AG08395 (cell line): ENCODE results near the gene EGLN3.
"Not testable (repeated sequence)": the region's sequence is repeated elsewhere in the genome, so short reads cannot be mapped to it uniquely, and the experiment has no call there.

ENCODE experiments used
- DNase-seq: peaks from one replicate; pipeline ENCODE4 v3.0.0; 2012; ENCODE audit warnings: mixed read lengths, low spot score

Gene EGLN3

DNA sequence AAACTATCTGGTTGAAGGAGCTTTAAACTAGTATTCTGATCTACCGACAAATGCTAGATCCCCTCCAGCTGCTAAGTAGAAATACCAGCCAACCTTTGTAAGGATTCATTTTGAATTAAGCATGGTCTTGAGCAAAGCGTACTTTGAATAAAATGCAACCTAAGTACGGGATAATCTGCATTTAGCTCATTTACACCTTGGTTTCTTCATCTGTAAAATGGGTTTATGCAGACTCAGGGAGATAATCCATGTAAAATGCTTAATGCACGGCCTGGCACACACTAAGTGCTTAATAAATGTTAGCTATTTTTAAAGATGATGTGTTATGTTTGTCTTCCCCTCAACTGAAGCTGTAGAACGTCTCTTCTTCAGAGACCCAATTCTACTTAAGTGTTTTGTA is 15.9 kb downstream of the EGLN3 start:
- no peak for DNase-seq

DNA sequence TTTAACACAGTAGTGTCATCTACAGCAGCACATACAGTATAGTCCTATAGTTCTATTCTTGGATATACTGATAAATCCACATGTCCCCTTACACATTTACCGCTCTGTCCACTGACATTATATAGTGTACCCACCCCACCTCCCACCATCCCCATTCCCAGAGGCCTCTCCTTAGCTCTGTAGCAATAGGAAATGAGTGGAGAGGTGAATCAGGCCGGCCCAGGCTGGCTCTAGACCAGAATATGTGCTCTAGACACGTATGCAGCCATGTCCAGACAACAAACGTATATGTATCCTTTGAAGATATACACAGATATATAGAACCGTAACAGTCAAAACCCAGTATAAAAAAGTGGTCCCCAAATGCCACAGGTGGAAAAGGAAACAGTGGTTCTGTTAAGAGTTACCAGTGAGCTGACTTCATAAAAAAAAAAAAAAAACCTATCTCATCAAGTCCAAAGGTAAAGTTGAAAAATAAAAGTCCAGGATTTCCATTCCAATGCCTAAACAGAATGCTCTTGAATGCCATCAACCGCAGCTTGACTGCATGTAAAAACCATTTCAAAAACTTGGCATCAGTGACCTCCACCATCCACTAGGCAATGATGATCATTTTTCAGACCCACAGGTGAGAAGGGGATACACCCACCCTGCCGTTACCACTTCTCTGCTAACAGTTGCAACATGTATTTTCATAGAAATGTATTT is 16.7 kb downstream of the EGLN3 start:
- no peak for DNase-seq

DNA sequence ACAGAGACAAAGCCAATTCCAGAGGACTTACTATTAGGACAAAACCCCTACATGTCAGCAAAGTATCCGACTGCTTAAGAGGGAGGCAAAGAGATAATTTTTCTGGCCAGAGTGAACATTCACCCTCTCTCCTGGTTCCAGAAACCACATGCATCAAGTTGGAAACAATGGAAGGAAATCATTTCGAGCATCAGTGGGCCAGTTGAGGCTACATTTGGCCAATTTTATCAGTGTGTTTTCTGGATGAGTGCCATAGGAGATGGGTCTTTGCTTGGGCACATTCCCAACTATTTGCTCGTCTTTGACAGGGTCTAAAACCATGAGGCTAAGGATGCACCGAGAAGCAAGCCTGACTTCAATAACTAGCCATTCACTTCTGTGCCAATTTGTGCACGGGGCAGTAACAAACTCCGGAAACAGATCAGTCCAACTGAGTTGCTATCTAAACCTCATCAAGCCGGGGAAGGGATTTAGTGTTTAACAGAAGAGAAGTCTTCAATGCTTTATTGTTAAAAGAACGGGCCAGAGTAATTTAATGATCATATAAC is 17.4 kb downstream of the EGLN3 start:
- DNase-seq: no peak

DNA sequence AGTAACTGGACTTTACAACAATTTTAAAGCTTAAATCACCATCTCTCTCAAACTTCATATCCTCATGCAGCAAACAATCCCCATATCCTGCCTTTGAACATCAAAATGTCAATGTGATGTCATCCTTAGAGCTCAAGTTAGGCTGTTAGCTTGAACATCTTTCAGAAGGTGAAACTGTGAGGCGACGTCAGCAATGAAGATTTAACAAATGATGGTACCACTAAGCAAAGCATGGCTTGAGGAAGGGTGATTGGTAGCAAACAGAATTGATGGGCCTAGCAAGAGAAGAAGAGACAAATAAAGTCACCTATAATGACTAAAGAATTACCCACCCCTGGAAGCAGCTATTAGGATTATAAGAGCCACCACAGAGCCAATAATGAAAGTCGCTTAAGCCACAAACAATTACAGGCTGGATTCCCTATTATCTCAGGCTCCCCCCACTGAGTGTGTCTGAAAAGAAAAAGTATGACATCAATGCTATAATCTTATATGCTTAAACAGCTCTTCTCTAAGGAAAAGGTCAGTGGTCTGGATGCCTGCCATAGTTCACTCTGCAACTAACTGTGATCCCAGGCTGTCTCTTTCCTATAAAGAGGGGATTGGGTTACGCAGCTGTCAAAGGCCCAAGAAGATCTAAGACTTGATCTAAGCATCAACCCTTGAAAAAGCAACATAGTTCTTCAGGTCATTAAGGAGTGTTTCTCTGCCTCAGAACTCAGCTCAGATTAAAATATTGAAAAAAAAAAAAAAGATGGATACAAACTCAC is 18.1 kb downstream of the EGLN3 start:
- DNase-seq: no peak

DNA sequence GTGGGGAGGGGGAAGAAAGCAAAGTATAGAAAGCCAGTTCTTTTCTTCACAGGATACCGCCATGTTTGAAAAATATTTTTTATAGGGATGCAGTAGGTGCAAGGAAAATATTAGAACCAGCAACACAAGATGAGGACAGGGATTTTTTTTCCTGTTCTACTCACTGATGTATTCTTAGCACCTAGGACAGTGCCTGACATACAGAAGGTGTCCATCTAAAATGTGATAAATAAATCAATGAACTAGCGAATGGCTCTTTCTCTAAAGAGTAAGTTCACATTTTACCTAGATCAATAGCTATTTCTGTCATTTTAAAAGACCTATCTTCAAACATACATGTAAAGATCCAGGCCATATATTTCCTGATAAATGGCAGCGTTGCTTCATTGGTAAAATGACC is 18.8 kb downstream of the EGLN3 start:
- DNase-seq: no peak

DNA sequence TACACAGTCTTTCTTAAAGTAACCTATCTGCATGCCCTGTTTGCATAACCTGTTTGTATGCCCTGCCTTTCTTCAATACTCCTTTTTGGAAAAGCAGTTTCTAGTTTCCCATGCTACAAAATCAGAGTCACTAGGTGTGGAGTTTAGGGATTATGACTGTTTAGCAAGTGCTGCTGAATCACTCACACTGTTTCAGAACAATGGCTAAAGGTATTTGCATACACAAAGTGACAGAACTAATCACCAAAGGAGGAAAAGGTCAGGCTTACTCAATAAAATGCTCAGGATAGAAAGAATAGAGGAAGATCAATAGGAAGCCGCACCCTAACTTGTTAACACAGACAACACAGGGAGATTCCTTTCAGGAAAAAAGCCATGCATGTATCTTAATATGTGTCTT is 19.4 kb downstream of the EGLN3 start:
- DNase-seq: no peak

DNA sequence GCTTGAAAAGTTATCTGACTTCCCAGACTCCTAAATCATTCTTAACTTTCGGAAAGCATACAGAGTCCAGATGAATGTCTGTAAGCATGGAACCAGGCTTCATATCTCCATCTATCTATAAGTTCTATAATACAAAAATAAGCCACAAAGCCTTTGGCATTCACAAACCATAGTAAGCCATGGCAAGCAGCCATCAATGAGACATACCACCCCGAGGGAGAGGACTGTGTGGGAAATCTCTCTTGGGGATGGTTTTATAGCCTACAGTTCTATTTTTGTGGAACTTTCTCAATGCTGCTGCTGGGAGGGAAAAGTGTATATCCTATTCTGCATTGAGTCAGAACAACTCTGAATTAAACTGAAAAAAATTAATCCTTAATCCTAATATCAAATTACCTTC is 20.4 kb downstream of the EGLN3 start:
- DNase-seq: no peak

DNA sequence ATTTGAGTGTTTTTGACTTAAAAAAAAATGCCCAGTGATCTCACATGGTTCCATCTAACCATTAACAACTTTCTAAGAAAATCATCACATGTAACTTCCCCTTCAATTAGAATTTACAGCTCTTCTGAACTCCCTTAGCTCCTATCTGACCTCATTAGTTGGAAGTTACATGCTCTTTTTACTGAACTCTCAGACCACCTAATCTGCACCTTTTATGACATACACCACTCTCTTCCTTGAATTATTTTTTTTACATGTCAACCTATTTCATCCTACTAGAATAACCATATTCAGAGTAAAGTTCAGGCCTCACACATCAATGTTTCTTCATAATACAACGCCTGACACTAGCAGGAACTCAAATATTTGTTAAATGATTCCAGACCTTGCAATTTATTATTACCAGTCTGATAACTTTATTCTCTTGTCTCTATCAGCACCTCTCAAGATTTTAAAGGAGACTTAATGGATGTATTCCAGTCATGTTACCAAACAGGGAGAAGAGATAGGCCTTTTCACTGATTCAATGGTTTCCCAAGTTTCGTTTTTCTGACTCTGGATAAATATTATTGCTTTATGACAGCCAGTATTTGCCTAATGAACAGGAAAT is 21.0 kb downstream of the EGLN3 start:
- DNase-seq: no peak

DNA sequence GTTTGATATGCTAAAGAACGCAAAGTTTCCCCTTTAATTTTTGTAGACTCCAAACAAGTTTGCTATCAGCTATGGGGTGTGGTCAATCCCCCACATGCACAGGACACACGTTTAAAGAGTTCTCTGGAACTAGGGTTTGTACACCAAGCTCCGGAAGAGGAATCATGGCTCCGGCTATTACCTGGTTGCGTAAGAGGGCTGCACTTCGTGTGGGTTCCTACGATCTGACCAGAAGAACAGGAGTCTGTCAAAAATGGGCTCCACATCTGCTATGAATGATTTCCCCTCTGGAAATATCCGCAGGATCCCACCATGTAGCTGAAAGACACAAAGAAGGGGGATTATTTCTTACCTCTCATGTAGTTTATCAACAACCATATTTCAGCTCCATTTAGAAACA is 22.0 kb downstream of the EGLN3 start:
- DNase-seq: no peak

DNA sequence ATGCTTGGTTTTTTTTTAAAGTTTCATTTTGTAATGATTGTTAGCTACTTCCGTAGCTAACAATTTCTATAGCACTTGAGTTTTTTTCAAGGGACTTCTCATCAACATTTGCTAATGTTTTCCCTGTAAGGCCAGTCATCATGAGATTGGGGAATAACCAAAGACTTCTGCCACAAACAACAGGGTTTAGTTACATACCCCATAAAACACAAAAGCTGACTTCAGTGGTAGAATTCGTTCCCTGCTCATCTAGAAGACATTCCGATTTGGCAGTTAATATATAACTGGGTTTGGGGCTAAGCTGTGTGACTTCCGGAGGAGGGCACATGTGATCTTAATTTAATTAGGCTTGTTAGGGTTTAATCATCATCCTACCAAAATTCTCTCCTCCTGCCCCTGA is 22.9 kb downstream of the EGLN3 start:
- DNase-seq: no peak

DNA sequence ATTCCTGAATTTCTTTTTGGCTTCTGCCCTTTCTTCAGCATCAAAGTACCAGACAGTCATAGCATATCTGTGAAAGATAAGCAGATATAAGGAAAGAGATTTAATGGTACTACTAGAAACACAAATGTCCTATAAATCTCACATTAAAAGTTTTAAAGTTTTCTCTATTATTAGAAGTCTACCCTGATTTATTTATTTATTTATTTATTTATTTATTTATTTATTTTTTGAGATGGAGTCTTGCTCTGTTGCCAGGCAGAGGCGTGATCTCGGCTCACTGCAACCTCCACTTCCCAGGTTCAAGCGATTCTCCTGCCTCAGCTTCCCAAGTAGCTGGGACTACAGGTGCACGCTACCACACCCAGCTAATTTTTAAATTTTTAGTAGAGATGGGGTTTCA is 23.9 kb downstream of the EGLN3 start:
- DNase-seq: not testable (repeated sequence)

DNA sequence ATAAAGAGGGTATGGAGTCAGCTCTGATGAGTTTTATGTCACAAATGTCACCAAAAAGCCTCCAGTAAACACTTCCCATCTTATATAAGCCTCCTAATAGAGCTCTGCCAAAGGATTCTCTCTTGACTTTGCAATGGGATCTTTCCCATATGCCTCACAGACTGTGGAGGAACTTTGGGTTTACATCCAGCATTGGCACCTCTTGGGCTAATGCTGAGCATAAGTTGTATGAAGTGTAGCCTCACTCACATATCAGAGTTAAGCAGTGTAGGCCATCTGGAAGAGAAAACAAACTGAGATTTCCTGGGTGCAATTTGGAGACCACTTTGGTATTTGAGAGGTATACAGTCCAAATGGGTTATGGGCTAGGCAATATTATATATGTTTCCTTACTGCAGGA is 24.9 kb downstream of the EGLN3 start:
- no peak for DNase-seq

DNA sequence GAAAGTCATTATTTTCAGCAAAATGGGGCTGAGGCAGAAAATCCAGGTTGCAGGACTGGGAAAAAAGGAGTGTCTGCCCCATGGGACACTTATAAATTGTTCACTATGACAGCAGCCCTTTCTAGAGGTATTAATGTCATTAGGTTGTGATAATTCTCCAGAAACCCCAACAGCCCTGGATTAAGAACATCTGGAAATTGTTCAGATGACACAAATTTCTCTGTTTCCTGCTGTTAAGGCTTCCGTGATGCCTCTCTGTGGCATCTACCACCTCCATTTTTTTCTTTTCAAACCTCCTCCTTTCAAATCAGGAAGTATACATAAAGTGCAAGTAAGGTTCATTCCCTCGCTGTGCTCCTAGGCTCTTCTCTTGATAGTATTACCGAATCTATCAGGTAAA is 25.6 kb downstream of the EGLN3 start:
- no peak for DNase-seq

DNA sequence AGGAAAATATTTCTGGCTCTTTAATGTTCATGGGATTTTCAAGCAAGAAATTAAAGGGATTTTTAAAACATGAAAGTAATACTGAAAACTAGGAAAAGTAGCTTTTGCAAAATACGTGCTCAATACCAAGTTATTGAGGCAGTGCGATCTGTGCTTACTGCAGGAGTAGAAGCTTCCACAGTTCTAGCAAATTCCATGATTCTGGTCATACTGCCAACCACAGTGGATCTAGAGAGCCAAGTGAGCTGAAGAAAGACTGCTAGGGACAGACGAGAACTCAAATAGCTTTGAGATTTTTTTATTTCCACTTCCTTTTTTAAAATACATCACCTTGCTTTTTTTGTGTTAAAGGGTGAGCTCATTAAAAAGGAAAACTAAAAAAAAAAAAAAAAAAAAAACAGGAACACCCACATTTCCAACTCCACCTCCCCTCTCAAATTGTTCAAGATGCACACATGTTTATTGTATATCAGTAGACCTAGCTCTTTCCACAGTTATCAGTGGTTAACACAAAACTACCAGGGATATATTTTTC is 26.2 kb downstream of the EGLN3 start:
- DNase-seq: no peak

DNA sequence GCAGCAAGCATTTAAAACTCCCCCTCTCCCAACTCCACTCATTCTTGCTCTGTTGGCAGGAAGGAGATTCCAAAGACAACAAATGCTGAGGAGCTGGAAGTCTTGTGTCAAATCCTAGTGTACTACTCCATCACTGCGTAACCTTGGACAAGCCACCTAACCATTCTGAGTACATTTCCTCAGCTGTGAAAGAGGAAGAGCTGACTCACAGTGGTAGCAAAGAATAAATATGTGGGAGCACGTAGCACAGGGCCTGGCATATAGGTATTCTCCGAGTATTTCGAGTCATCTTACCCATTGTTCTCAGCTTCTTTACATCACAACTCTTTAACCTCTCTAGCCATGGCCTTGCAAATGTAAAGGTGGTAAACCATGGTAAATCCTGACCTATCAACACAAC is 28.7 kb downstream of the EGLN3 start:
- no peak for DNase-seq

DNA sequence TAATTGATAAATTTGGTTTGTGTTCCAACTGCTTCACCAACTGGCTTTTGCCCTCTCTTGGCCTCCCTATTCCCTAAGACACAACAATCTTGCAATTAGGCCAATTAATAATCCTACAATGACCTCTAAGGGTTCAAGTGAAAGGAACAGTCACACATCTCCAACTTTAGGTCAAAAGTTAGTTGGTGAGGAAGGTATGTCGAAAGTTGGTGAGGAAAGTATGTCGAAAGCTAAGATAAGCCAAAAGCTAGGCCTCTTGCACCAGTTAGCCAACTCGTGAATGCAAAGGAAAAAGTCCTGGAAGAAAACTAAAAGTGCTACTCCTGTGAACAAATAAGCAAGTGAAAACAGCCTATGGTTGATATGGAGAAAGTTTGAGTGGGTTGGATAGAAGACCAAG is 32.6 kb downstream of the EGLN3 start:
- no peak for DNase-seq

DNA sequence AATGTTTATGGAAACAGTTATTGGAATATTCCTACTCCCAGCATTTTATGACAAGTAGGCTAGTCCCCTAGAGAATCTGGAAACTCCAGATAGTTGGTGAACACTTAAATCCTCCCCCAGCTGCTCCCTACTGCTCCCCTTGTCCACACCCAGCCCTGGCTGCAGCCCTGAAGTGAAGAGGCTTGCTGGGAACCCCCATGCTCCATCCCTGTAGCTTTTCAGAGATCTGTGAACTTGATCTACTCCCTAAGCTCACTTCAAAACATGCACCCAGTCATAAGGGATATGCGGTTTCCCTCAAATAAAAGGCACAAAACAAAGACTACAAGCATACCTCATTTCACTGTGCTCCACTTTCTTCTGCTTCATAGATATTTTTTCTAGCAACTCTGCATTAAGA is 33.2 kb downstream of the EGLN3 start:
- DNase-seq: no peak

DNA sequence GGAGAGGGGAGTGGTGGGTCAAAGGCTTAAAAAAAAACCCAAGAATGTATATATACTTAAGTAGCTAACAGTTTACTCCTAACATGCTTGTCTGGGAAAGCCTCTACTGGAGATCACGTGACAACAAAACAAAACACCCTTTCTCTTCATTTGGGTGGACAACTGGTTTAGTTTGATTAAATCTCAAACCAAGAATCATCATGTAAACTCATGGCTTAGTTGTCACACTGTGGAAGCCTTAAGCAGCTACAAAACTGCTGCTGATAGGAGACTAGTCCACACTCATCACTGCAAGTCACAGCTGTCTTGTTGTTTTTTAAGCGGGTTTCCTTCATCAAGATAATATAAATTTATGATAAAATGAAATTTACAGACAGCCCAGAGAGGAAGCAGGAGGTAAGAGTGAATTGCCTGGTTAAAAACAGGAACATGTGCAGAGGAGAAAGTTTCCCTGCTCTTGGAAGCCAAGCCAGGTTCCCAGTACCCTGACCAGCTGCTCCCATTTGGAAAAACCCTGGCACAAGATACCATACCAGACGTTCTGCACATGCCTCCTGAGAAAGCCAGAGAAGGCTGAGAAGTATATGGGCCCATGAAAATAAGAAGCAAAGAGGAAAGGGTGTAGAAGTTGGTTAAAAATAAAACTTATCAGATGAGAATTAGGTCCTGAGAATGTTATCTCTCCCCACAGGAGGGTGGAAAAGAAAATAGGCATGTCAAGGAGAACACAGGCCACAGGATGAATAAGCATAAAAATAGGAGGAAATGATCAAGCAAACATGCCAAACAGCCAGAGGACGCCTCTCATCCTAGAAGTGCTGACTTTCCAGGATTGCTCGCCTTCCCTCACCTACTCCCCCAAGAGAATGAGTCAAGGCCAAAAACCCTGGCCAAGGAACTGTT is 34.0 kb downstream of the EGLN3 start:
- peak; percentile 34 for DNase-seq

DNA sequence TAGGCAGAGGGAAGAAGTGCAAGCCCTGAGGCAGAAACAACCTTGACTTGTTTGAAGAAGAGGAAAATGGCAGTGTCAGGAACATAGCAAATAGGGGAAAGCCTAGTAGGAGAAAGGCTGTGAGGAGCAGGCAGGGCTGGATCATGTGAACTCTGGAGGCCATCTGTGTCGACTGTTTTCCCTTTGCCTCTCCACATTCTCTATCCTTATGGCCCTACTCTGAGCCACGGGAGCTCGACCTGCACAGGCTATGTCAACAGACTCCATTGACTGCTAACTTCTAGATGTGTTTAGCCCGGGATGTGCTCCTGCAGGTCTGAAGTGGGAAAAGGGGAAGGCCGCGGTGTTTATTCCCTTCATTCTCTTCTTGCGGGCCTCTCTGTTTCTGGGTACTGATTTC is 35.2 kb downstream of the EGLN3 start:
- no peak for DNase-seq

DNA sequence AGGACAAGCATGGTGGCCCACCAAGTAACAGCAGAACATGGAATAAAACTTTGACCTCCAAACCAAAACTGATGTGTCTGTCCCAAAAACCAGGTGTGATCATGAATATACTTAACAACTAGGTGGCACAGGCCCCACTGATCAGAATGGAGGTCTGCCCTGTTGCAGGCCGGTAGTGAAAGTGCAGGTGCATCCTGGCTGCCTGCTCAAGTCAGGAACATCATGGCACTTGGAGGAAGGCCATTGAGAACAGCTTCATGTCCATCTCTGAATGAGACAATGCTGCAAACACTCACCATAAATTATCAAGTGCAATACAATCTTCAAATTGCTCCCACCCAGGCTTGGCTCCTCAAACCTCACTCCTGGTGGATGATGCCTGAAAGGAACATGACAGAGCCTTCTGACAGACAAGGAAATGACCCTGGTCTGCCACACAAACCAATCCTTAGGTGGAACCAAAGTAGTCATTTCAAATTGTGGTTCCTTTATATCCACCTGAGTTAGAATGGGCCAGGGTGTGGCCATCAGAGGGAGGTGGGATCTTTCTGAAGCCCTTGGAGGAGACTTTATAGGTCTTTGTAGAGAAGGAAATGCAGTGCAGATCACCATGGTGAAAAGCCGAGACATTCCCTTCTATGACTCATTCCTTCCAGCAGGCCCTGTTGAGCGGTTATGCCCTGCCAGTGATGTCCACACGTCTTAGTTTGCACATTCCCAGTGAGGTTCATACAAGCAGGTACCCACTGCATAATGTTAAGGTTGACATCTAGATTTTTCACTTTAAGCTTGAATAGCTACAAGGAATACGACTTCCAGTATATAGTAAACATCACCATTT is 36.0 kb downstream of the EGLN3 start:
- peak; percentile 84 for DNase-seq

DNA sequence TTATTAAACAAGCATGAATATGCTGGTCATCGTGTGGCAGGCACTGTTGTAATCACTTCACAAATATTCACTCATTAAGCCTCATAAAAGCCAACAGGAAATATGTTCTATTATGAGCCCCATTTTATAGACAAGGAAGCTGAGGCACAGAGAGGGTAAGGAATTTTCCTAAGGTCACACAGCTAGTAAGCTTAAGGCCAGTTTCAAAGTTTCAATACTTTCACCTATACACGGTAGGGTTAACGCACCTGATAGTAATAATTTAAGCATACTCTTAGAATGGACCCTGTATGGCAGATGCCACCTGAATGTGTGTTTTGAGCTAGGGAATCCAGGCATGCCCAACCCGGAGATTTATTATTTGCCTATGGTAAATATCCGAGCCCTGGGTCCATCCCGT is 39.8 kb downstream of the EGLN3 start:
- DNase-seq: no peak
